HFFc6 (cell line): ENCODE data around the gene DCAF10. TPM values are rescaled to one million over a fixed set of nuclear protein-coding genes. Genes with fewer than 3 reads are reported as not detected.

Source experiments
- DNase-seq: peaks from one replicate; pipeline ENCODE4 v3.0.0-alpha.2; 2018
- H3K27ac Mint-ChIP-seq: 2 replicates; pipeline ENCODE4 v1.8.0; 2020; ENCODE audit warnings: mild to moderate bottlenecking, mixed read lengths
- H3K27me3 Mint-ChIP-seq: 2 replicates; pipeline ENCODE4 v1.8.0; 2021; ENCODE audit warnings: mild to moderate bottlenecking, moderate library complexity, mixed read lengths; ENCODE audit not compliant: insufficient read depth
- H3K36me3 Mint-ChIP-seq: 2 replicates; pipeline ENCODE4 v1.8.0; 2021; ENCODE audit warnings: low read depth, mixed read lengths
- H3K4me1 Mint-ChIP-seq: 2 replicates; pipeline ENCODE4 v1.8.0; 2020; ENCODE audit warnings: low read depth, mixed read lengths
- H3K4me3 Mint-ChIP-seq: 2 replicates; pipeline ENCODE4 v1.8.0; 2020; ENCODE audit warnings: mild to moderate bottlenecking, moderate library complexity, mixed read lengths
- H3K9me3 Mint-ChIP-seq: 2 replicates; pipeline ENCODE4 v1.8.0; 2020; ENCODE audit warnings: mild to moderate bottlenecking, mixed read lengths
- total RNA-seq, 6 experiments: library from RNA; stranded (reverse); fragmentation: NEBNext Ultra II Directional; extraction: Animal tissue kit (Norgen Biotek cat#: 25700); gene quantifications; 2 replicates in 1 of 6; 3 replicates in 5 of 6; pipeline ENCODE4 v1.2.3, GENCODE V29; 2021
- TF ChIP-seq, protein P1 (sequence below): fragments of 200-600 bp; sonication (generic); IDR thresholded peaks from 2 replicates; pipeline ENCODE4 v1.5.0; 2021; ENCODE audit warnings: antibody characterized with exemption, mild to moderate bottlenecking

Gene DCAF10
- total RNA-seq, 6 experiments from 2014 or later: 18.3 to 26.5 (median 23.1) TPM

DNA sequence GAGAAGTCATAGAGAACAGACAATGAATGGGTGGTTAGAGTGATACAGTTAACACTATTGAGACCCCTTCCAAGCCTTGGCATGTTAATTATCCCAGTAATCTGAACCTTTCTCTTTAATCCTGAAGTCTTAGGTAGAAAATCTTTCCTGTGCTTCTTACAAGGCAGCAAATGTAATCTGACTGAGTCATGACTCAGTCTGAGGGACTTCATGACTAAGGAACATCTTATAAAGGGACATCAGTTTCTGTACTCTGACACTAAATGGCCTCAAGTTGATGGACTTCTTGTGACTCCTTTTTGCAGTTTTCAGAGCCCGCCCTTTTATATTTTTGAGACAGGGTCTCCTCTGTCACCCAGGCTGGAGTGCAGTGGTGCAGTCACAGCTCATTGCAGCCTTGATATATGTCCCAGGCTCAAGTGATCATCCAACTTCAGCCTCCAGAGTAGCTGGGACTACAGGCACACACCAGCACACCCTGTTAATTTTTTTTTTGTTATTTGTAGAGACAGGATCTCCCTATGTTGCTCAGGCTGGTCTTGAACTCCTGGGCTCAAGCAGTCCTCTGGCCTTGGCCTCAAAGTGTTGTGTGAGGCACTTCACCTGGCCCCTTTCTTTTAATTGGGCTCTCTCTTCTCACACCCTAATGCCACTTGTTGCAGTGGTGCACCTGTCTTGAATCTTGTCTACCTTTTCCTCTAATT is 25.2 kb upstream of the DCAF10 start:
- Mint-ChIP-seq H3K4me1 (peaks cover 35% of the 10 kb centered on the region), H3K4me3 (peak overlapping the region; percentile 32; the same call in 1 of the 2 replicates), H3K27me3 (no peaks in the 10 kb centered on the region; the same call in 1 of the 2 replicates), H3K9me3 (no peaks in the 10 kb centered on the region), H3K27ac (peak overlapping the region; percentile 70), H3K36me3 (peaks cover 24% of the 10 kb centered on the region)
- peak; percentile 37 for DNase-seq
- TF ChIP-seq, protein P1, sequence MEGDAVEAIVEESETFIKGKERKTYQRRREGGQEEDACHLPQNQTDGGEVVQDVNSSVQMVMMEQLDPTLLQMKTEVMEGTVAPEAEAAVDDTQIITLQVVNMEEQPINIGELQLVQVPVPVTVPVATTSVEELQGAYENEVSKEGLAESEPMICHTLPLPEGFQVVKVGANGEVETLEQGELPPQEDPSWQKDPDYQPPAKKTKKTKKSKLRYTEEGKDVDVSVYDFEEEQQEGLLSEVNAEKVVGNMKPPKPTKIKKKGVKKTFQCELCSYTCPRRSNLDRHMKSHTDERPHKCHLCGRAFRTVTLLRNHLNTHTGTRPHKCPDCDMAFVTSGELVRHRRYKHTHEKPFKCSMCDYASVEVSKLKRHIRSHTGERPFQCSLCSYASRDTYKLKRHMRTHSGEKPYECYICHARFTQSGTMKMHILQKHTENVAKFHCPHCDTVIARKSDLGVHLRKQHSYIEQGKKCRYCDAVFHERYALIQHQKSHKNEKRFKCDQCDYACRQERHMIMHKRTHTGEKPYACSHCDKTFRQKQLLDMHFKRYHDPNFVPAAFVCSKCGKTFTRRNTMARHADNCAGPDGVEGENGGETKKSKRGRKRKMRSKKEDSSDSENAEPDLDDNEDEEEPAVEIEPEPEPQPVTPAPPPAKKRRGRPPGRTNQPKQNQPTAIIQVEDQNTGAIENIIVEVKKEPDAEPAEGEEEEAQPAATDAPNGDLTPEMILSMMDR: no peak

DNA sequence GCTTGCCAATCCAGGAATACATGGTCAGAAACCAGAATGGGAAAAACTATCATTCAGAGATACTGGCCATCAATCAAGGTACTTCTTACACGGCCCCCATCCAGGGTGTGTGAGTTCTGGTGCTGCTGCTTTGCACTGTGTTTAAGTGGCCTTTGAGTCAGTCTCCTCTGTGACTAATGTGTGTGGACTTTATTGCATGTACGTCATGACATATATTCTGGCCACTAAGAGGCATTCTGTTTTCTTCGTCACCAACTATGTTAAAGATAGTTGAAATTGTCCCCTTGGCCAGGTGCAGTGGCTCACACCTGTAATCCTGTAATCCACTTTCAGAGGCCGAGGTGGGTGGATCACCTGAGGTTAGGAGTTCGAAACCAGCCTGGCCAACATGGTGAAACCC is 24.3 kb upstream of the DCAF10 start:
- peak; percentile 80 for DNase-seq
- Mint-ChIP-seq H3K27ac (peak overlapping the region; percentile 56), H3K27me3 (no peaks in the 10 kb centered on the region; the same call in 1 of the 2 replicates), H3K36me3 (peaks cover 32% of the 10 kb centered on the region), H3K9me3 (no peaks in the 10 kb centered on the region), H3K4me3 (no peak overlapping the region), H3K4me1 (peaks cover 35% of the 10 kb centered on the region)
- TF ChIP-seq, protein P1: no peak

DNA sequence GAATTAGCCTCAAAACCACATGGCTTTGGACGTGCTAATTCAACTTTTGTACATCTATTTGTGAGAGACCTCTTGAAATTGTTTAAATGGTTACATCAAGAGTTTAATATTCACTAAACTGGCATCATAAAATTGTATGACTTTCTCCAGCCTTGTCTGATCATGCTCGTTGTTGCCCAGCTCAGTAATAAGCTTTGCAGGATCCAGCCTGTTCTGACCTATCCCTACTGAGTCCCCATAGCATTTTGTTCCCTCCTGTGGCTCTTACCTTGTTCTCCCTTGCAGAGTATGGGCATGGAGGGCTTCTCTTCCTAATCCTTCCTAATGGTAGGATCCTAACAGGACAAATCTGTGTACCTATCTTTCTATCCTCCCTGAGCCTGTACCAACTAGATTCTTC is 22.1 kb upstream of the DCAF10 start:
- Mint-ChIP-seq H3K27me3 (peaks cover 3% of the 10 kb centered on the region), H3K9me3 (no peaks in the 10 kb centered on the region), H3K36me3 (peaks cover 33% of the 10 kb centered on the region), H3K4me1 (peaks cover 53% of the 10 kb centered on the region), H3K27ac (peak overlapping the region; percentile 53), H3K4me3 (no peak overlapping the region)
- TF ChIP-seq, protein P1: no peak
- DNase-seq: no peak

DNA sequence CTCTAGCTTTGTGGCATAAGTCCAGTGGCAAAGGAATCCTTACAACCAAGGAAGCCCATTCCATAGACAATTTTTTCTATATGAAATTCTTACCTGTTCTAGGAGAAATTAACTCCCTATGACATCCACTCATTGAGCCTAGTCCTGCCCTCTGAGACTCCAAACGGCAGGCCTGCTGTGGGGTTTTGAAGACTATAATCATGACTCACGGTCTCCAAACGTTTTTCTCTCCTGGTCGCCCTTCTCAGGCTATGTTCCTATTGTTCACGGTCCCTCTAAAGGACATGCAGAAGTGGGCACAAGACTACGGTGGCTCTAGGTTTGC is 16.3 kb upstream of the DCAF10 start:
- Mint-ChIP-seq H3K27ac (peak overlapping the region; percentile 96), H3K4me1 (peaks cover 30% of the 10 kb centered on the region), H3K36me3 (peaks cover 23% of the 10 kb centered on the region), H3K4me3 (peak overlapping the region; percentile 99), H3K9me3 (no peaks in the 10 kb centered on the region), H3K27me3 (peaks cover 3% of the 10 kb centered on the region)
- no peak for DNase-seq
- TF ChIP-seq, protein P1: no peak

DNA sequence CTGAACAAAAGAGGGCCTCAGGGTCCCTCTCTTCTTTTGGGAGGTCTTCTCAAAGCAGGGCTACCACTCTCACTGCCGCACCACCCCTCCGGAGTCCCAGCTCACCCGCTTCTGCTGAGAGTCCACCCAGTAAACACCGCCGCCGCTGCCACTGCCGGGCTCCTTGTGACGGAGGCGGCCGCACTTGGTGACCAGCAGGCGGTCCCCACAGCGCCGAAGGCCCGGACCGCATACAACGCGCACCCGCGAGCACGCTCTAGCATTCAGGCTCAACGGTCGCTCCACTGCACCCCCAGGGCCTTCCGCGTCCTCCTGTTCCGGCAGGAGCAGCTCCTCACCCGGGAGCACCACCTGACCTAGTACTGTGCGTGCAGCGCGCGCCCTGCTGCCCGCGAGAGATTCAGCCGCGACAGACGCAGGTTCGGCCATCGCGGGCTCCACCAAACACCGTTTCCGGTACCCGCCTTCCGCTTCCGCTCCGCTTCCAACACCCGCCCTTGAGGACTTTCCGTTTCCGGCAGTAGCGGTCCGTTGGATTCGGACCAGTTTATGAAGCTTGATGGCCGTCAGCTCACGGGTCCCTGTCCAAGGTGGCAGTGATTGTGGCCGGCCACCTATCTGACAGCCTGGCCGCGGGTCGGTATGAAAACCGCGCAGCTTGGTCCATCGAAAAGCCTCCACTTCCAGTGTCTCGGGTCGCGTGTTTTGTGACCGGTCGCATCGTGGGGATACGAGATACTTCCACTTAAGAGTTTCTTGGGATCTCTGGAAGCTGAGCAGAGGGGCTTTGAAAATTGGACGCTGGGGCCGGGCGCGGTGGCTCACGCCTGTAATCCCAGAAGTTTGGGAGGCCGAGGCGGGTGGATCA is 15.7 kb upstream of the DCAF10 start, which contains the start of gene EXOSC3:
Gene EXOSC3 (minus strand): TSS at position 449 of the 868 bp plus-strand sequence. CDS start 20 bp downstream, at position 429.
- Mint-ChIP-seq H3K36me3 (peaks cover 23% of the 10 kb centered on the region), H3K9me3 (no peaks in the 10 kb centered on the region), H3K4me3 (peak within 1 kb of the TSS; percentile 99), H3K27ac (peak within 1 kb of the TSS; percentile 96), H3K27me3 (peaks cover 3% of the 10 kb centered on the region), H3K4me1 (peaks cover 30% of the 10 kb centered on the region)
- TF ChIP-seq, protein P1: peak; percentile 39
- peak; percentile 92 for DNase-seq
